GM20000 (cell line): ENCODE results near the gene AKAP6.
"Not testable (repeated sequence)": the region's sequence is repeated elsewhere in the genome, so short reads cannot be mapped to it uniquely, and the experiment has no call there.

Experiments
- DNase-seq: peaks from one replicate; pipeline ENCODE4 v3.0.0; 2012; ENCODE audit warnings: low spot score
- CTCF ChIP-seq: IDR thresholded peaks from 2 replicates; pipeline ENCODE4 v1.5.1; 2012; ENCODE audit warnings: mild to moderate bottlenecking, control low read depth; ENCODE audit errors: extremely low read depth, missing control alignments

Gene AKAP6

GRCh38 chr14:32382704-32383103 is 53.6 kb downstream of the AKAP6 start:
- DNase-seq: no peak
- no peak for TF ChIP-seq CTCF

GRCh38 chr14:32383364-32384009 is 54.4 kb downstream of the AKAP6 start:
- DNase-seq: no peak
- no peak for TF ChIP-seq CTCF

- TF ChIP-seq CTCF: no peak
These were observed 55.4 kb downstream of the AKAP6 start for GRCh38 chr14:32384464-32384863.

GRCh38 chr14:32387295-32387694 is 58.2 kb downstream of the AKAP6 start:
- DNase-seq: not testable (repeated sequence)

More at GRCh38 chr14:32384464-32384863, 55.4 kb downstream of the AKAP6 start:
- DNase-seq: no peak

GRCh38 chr14:32393119-32393518 is 64.0 kb downstream of the AKAP6 start:
- no peak for TF ChIP-seq CTCF
- DNase-seq: no peak

- DNase-seq: no peak
- TF ChIP-seq CTCF: no peak
These were observed 64.9 kb downstream of the AKAP6 start for GRCh38 chr14:32394038-32394437.

GRCh38 chr14:32396885-32397284 is 67.8 kb downstream of the AKAP6 start:
- DNase-seq: no peak
- TF ChIP-seq CTCF: no peak

GRCh38 chr14:32397861-32398640 is 69.0 kb downstream of the AKAP6 start:
- TF ChIP-seq CTCF: no peak
- no peak for DNase-seq
